Measurements from ENCODE around the gene EFL1. TPM values are rescaled to one million over a fixed set of nuclear protein-coding genes. Genes with fewer than 3 reads are reported as not detected.
A peak's percentile ranks its signal among the peaks of the same experiment; 100 is the strongest.

Gene EFL1
- total and polyA plus RNA-seq, 9 of the 15 experiments (the other 6 are each of a cell fraction or from before 2014, with no cell fraction given), result 4.8 to 32.5 (median 16.9) TPM

DNA sequence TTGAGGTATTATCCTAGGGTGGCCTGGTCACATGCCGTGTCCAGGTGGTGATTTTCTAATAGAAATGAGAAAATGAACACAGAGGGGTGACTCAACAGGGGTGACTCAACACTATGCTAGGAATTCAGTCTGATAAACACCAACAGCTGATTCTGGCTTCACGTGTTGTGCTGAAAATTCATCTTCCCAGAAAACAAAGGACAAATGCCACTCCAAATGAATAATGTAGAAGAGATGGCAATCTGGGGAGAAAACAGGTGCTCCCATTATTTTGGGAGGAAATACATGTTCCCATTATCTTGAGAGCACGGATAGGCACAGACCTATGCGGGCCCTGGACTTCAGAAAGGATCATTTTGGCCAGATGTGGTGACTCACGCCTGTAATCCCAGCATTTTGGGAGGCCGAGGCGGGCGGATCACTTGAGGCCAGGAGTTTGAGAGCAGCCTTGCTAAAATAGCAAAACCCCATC, 115.5 kb downstream of the EFL1 start (continued):
- no peak for TF ChIP-seq ZFP30 (CRISPR knock-in tag; IDR thresholded peaks at IDR 0.05; ENCODE audit: borderline replicate concordance)
- TF ChIP-seq CTBP1 (IDR thresholded peaks at IDR 0.05; ENCODE audit: borderline replicate concordance), result 0 out of 2 replicates have a peak, but pooled peaks have one; percentile 39
- TF ChIP-seq MXI1 (IDR thresholded peaks at IDR 0.05; ENCODE audit: low read depth, low read length), result no peak
- TF ChIP-seq CC2D1A (IDR thresholded peaks at IDR 0.05), result no peak
- no peak for TF ChIP-seq SRSF9 (IDR thresholded peaks at IDR 0.05; ENCODE audit: borderline replicate concordance, low read depth, low read length)
- no peak for TF ChIP-seq ASH1L (IDR thresholded peaks at IDR 0.05; ENCODE audit: borderline replicate concordance, low read depth, partially characterized antibody)
- TF ChIP-seq ZNF431 (CRISPR knock-in tag; IDR thresholded peaks at IDR 0.05), result no peak
- TF ChIP-seq ZKSCAN8 (CRISPR knock-in tag; IDR thresholded peaks at IDR 0.05), result no peak
- TF ChIP-seq ZNF551 (CRISPR knock-in tag; IDR thresholded peaks at IDR 0.05), result no peak
- TF ChIP-seq YY1 (IDR thresholded peaks at IDR 0.05; ENCODE audit: borderline replicate concordance in 1 of 3, control insufficient read depth in 1 of 3, extremely low read depth in 1 of 3, insufficient read depth in 3 of 3, insufficient read length in 1 of 3, insufficient replicate concordance in 2 of 3, low read depth in 1 of 3, low read length in 2 of 3), result no peak
- TF ChIP-seq, protein P1, sequence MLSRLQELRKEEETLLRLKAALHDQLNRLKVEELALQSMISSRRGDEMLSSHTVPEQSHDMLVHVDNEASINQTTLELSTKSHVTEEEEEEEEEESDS (CRISPR knock-in tag; IDR thresholded peaks at IDR 0.05), result no peak
- TF ChIP-seq NCOA2 (IDR thresholded peaks at IDR 0.05; ENCODE audit: partially characterized antibody in 2 of 2), result no peak
- no peak for TF ChIP-seq IRF2 (CRISPR knock-in tag; IDR thresholded peaks at IDR 0.05)
- no peak for TF ChIP-seq SREBF2 (CRISPR knock-in tag; IDR thresholded peaks at IDR 0.05)
- no peak for TF ChIP-seq TSC22D4 (tag; IDR thresholded peaks at IDR 0.05)
- no peak for TF ChIP-seq ELF4 (CRISPR knock-in tag; IDR thresholded peaks at IDR 0.05)
- TF ChIP-seq CBX8 (IDR thresholded peaks at IDR 0.05; ENCODE audit: borderline replicate concordance, extremely low read depth, low read depth, low read length, poor library complexity, severe bottlenecking), result no peak
- TF ChIP-seq RBM25 (IDR thresholded peaks at IDR 0.05; ENCODE audit: low read depth, low read length, severe bottlenecking), result no peak
- TF ChIP-seq HNRNPH1 (optimal IDR thresholded peaks at IDR 0.05; ENCODE audit: low read depth, low read length), result no peak
- TF ChIP-seq, protein P2, sequence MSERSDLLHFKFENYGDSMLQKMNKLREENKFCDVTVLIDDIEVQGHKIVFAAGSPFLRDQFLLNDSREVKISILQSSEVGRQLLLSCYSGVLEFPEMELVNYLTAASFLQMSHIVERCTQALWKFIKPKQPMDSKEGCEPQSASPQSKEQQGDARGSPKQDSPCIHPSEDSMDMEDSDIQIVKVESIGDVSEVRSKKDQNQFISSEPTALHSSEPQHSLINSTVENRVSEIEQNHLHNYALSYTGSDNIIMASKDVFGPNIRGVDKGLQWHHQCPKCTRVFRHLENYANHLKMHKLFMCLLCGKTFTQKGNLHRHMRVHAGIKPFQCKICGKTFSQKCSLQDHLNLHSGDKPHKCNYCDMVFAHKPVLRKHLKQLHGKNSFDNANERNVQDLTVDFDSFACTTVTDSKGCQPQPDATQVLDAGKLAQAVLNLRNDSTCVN (CRISPR knock-in tag; IDR thresholded peaks at IDR 0.05), result no peak
- TF ChIP-seq CHD1 (IDR thresholded peaks at IDR 0.05; ENCODE audit: low read length), result no peak
- no peak for TF ChIP-seq PHB (CRISPR knock-in tag; IDR thresholded peaks at IDR 0.05)

All from K562 (cell line).